Right lobe of liver (tissue), 4 donors: ENCODE measurements around the gene NAXE.
"Not testable (repeated sequence)": the region's sequence is repeated elsewhere in the genome, so short reads cannot be mapped to it uniquely, and the experiment has no call there.

ENCODE experiments used
- CTCF ChIP-seq, 4 donors: fragments of 200-600 bp in 3 of 4; fragments of 450-650 bp in 1 of 4; IDR thresholded peaks; one replicate each; pipeline versions ENCODE4 v1.5.1 to v1.8.0; 2016 to 2022; ENCODE audit warnings: antibody characterized with exemption in 4 of 4, mild to moderate bottlenecking in 2 of 4
- POLR2A ChIP-seq: fragments of 450-650 bp; IDR thresholded peaks from one replicate; pipeline ENCODE4 v1.6.1; 2017; ENCODE audit warnings: antibody characterized with exemption, mild to moderate bottlenecking
- donor health status: DM: no; HTN: no; CAD: no.
- donor health status: DM: no; HTN: no; CAD: no.
- donor health status: DM: no; HTN: yes; CAD: no.

DNA sequence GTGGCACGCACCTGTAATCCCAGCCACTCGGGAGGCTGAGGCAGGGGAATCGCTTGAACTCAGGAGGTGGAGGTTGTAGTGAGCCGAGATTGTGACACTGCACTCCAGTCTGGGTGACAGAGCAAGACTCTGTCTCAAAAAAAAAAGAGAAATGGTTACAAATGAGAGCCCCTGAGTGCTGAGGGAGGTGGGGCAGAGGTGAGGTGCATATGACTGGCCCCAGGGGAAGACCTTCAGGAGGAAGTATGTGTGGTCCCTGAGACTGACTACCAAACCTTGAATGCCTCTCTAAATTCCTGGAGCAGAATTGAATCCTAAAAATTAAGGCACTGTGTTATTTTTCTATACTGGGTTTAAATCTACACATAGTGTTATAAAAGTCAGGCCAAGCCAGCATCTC lies 15.8 kb downstream of the NAXE start:
- not testable (repeated sequence) for TF ChIP-seq CTCF (IDR thresholded peaks at IDR 0.05); POLR2A
